ENCODE data around the gene DDC.

The DDC gene

DNA sequence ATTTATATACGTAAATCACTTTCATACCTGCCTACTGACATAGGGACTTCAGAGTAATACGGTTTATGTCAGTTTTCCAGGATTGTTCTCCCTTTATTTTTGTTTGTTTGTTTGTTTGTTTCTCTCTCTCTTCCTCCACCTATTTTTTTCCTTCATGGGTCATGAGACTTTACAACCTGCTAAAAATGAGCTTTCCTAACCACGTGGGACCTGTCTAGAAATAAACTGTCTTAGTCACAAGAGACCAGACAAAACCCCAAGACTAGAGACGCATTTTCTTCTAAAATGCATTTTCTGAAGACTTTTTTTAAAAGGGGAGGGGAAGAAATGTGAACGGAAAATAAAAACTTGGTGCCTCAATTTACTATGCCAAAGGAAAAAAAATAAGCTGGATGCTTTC lies 74.0 kb downstream of the DDC start:
- H3K36me3 ChIP-seq (ENCODE audit: insufficient read depth, low read length), result no peaks in the 10 kb centered on the region
- no peak overlapping the region for H3K4me3 ChIP-seq (ENCODE audit: low read length, poor library complexity, severe bottlenecking)
- H3K4me2 ChIP-seq (ENCODE audit: low read depth, low read length, poor library complexity, severe bottlenecking), result no peak overlapping the region
- no peak overlapping the region for H2AFZ ChIP-seq (ENCODE audit: low read length)
- no peaks in the 10 kb centered on the region; the same call in 1 of the 2 replicates for H3K9me3 ChIP-seq (ENCODE audit: insufficient read depth, low read depth, low read length)
- no peaks in the 10 kb centered on the region for H3F3A ChIP-seq (ENCODE audit: low read depth)
- no peaks in the 10 kb centered on the region for H3K27me3 ChIP-seq (ENCODE audit: insufficient read depth, low read length, poor library complexity, severe bottlenecking)
- peaks cover 6% of the 10 kb centered on the region for H3K4me1 ChIP-seq (ENCODE audit: insufficient read depth, low read length, poor library complexity, severe bottlenecking)
- no peaks in the 10 kb centered on the region for H3K9me2 ChIP-seq (replicated peaks; ENCODE audit: low read depth, low read length)
- no peaks in the 10 kb centered on the region for H4K20me1 ChIP-seq (ENCODE audit: insufficient read depth, low read length, poor library complexity, severe bottlenecking)
- no peak overlapping the region for H3K9ac ChIP-seq (ENCODE audit: low read depth, low read length, poor library complexity, severe bottlenecking)
- H3K79me2 ChIP-seq (ENCODE audit: insufficient read depth, low read length), result no peaks in the 10 kb centered on the region
- TF ChIP-seq, protein P1, sequence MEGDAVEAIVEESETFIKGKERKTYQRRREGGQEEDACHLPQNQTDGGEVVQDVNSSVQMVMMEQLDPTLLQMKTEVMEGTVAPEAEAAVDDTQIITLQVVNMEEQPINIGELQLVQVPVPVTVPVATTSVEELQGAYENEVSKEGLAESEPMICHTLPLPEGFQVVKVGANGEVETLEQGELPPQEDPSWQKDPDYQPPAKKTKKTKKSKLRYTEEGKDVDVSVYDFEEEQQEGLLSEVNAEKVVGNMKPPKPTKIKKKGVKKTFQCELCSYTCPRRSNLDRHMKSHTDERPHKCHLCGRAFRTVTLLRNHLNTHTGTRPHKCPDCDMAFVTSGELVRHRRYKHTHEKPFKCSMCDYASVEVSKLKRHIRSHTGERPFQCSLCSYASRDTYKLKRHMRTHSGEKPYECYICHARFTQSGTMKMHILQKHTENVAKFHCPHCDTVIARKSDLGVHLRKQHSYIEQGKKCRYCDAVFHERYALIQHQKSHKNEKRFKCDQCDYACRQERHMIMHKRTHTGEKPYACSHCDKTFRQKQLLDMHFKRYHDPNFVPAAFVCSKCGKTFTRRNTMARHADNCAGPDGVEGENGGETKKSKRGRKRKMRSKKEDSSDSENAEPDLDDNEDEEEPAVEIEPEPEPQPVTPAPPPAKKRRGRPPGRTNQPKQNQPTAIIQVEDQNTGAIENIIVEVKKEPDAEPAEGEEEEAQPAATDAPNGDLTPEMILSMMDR (conservative IDR thresholded peaks at IDR 0.05; ENCODE audit: low read length), result no peak
- TF ChIP-seq EZH2phosphoT487 (IDR thresholded peaks at IDR 0.05; ENCODE audit: borderline replicate concordance), result no peak

DNA sequence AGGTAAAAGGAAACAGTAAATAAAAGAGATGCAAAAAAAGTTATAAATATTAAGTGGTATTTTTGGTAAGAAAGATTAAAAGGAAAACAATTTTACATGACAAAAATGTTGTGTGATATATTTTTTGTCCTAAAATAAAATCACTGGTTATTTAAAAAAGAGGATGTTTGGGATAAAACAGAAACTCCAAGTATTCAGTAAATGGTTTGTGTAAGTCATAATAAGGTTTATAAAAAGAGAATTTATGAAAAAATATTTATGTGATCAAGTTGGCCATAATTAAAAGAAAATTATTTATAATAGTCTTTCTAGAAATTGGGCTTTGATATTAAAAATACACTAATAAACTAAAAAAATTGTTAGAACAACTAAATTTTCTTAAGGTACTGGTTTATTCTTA lies 76.8 kb downstream of the DDC start:
- Histone ChIP-seq H3K27me3 (ENCODE audit: insufficient read depth, low read length, poor library complexity, severe bottlenecking) (no peaks in the 10 kb centered on the region), H3K36me3 (ENCODE audit: insufficient read depth, low read length) (no peaks in the 10 kb centered on the region), H3K9me3 (ENCODE audit: insufficient read depth, low read depth, low read length) (no peaks in the 10 kb centered on the region; the same call in 1 of the 2 replicates), H3K4me1 (ENCODE audit: insufficient read depth, low read length, poor library complexity, severe bottlenecking) (no peaks in the 10 kb centered on the region), H3K4me3 (ENCODE audit: low read length, poor library complexity, severe bottlenecking) (no peak overlapping the region), H4K20me1 (ENCODE audit: insufficient read depth, low read length, poor library complexity, severe bottlenecking) (no peaks in the 10 kb centered on the region), H3F3A (ENCODE audit: low read depth) (no peaks in the 10 kb centered on the region), H3K79me2 (ENCODE audit: insufficient read depth, low read length) (no peaks in the 10 kb centered on the region), H2AFZ (ENCODE audit: low read length) (no peak overlapping the region), H3K4me2 (ENCODE audit: low read depth, low read length, poor library complexity, severe bottlenecking) (no peak overlapping the region), H3K9ac (ENCODE audit: low read depth, low read length, poor library complexity, severe bottlenecking) (no peak overlapping the region), H3K9me2 (replicated peaks; ENCODE audit: low read depth, low read length) (no peaks in the 10 kb centered on the region)
- TF ChIP-seq EZH2phosphoT487 (IDR thresholded peaks at IDR 0.05; ENCODE audit: borderline replicate concordance), result no peak
- TF ChIP-seq, protein P1 (conservative IDR thresholded peaks at IDR 0.05; ENCODE audit: low read length), result no peak

DNA sequence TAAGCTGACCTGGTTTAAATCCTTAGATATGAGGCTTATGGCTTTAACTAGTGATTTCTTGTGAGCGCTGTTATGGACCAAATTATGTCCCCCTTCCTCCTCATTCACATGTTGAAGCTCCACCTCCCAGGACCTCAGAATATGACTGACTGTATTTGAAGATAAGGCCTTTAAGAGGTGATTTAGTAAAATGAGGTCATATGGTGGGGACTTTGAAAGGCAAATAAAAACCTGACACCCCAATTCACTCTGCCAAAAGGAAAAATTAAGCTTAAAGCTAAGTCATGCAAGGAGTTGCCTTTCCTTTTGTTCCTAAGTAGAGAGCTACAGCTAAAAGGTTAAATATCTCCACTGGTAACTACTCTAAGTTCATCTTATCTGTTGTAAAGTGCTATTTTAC lies 78.7 kb downstream of the DDC start:
- Histone ChIP-seq H2AFZ (ENCODE audit: low read length) (no peak overlapping the region), H4K20me1 (ENCODE audit: insufficient read depth, low read length, poor library complexity, severe bottlenecking) (no peaks in the 10 kb centered on the region), H3K4me2 (ENCODE audit: low read depth, low read length, poor library complexity, severe bottlenecking) (no peak overlapping the region), H3K9me2 (replicated peaks; ENCODE audit: low read depth, low read length) (no peaks in the 10 kb centered on the region), H3K9me3 (ENCODE audit: insufficient read depth, low read depth, low read length) (no peaks in the 10 kb centered on the region; the same call in 1 of the 2 replicates), H3K9ac (ENCODE audit: low read depth, low read length, poor library complexity, severe bottlenecking) (no peak overlapping the region), H3K4me3 (ENCODE audit: low read length, poor library complexity, severe bottlenecking) (no peak overlapping the region), H3K79me2 (ENCODE audit: insufficient read depth, low read length) (no peaks in the 10 kb centered on the region), H3F3A (ENCODE audit: low read depth) (no peaks in the 10 kb centered on the region), H3K36me3 (ENCODE audit: insufficient read depth, low read length) (no peaks in the 10 kb centered on the region), H3K27me3 (ENCODE audit: insufficient read depth, low read length, poor library complexity, severe bottlenecking) (no peaks in the 10 kb centered on the region), H3K4me1 (ENCODE audit: insufficient read depth, low read length, poor library complexity, severe bottlenecking) (no peaks in the 10 kb centered on the region)
- TF ChIP-seq EZH2phosphoT487 (IDR thresholded peaks at IDR 0.05; ENCODE audit: borderline replicate concordance), result no peak

DNA sequence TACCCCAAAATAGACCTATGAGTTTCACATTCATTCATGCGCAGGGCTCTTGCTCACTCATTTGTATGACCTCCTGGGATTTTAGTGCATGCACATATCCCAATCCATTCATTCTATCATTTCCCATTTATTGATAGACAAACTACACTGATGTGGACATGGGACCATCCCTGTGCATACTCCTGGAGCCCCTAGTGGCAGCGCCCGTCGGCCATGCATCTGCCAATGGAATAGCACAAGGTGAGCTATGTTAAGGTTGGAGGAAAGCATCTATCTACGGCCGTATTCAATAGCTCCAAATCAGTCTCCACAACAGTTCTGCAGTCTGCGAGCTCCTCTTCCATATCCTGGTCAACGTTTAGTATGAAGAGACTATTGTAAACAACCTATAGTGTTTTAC lies 83.3 kb downstream of the DDC start:
- no peak overlapping the region for H2AFZ ChIP-seq (ENCODE audit: low read length)
- no peak for TF ChIP-seq EZH2phosphoT487 (IDR thresholded peaks at IDR 0.05; ENCODE audit: borderline replicate concordance)
- TF ChIP-seq, protein P1 (conservative IDR thresholded peaks at IDR 0.05; ENCODE audit: low read length), result peak; percentile 32

More for the DNA sequence above, 83.3 kb downstream of the DDC start:
- Histone ChIP-seq H4K20me1 (ENCODE audit: insufficient read depth, low read length, poor library complexity, severe bottlenecking) (no peaks in the 10 kb centered on the region), H3K4me1 (ENCODE audit: insufficient read depth, low read length, poor library complexity, severe bottlenecking) (no peaks in the 10 kb centered on the region), H3K36me3 (ENCODE audit: insufficient read depth, low read length) (no peaks in the 10 kb centered on the region), H3K79me2 (ENCODE audit: insufficient read depth, low read length) (no peaks in the 10 kb centered on the region), H3K9me2 (replicated peaks; ENCODE audit: low read depth, low read length) (no peaks in the 10 kb centered on the region), H3K27me3 (ENCODE audit: insufficient read depth, low read length, poor library complexity, severe bottlenecking) (no peaks in the 10 kb centered on the region), H3K9me3 (ENCODE audit: insufficient read depth, low read depth, low read length) (no peaks in the 10 kb centered on the region), H3K4me2 (ENCODE audit: low read depth, low read length, poor library complexity, severe bottlenecking) (no peak overlapping the region), H3K4me3 (ENCODE audit: low read length, poor library complexity, severe bottlenecking) (no peak overlapping the region), H3F3A (ENCODE audit: low read depth) (no peaks in the 10 kb centered on the region), H3K9ac (ENCODE audit: low read depth, low read length, poor library complexity, severe bottlenecking) (no peak overlapping the region)

Data from Loucy (cell line).